GM10266 (cell line): ENCODE measurements around the gene ITGB1.

Experiments used
- DNase-seq: peaks from one replicate; pipeline ENCODE4 v3.0.0; 2012; ENCODE audit errors: extremely low spot score
- CTCF ChIP-seq: IDR thresholded peaks from 2 replicates; pipeline ENCODE4 v1.5.1; 2012; ENCODE audit warnings: mild to moderate bottlenecking, low read depth; ENCODE audit not compliant: control insufficient read depth, insufficient read depth; ENCODE audit errors: missing control alignments

ITGB1 gene

GRCh38 chr10:32877915-32878314, 80.1 kb downstream of the ITGB1 start:
- no peak for DNase-seq
- TF ChIP-seq CTCF = no peak

GRCh38 chr10:32865170-32865569, 92.9 kb downstream of the ITGB1 start:
- DNase-seq = no peak
- no peak for TF ChIP-seq CTCF

- no peak for DNase-seq
- no peak for TF ChIP-seq CTCF
These were observed 103.6 kb downstream of the ITGB1 start for GRCh38 chr10:32854435-32854834.

GRCh38 chr10:32851301-32851700, 106.7 kb downstream of the ITGB1 start:
- DNase-seq = no peak
- no peak for TF ChIP-seq CTCF
